ENCODE data around the gene HM13. TPM values are rescaled to one million over a fixed set of nuclear protein-coding genes. Genes with fewer than 3 reads are reported as not detected.

The HM13 gene
- total and polyA plus RNA-seq, 9 of the 15 experiments (the other 6 are each of a cell fraction or from before 2014, with no cell fraction given) = 7.7 to 136 (median 74.5) TPM

- Histone ChIP-seq H3K4me1 (replicated peaks in 1 of 2; ENCODE audit: control insufficient read depth in 2 of 2, insufficient read depth in 2 of 2, low read length in 2 of 2) (peaks cover 5 to 15% of the 10 kb centered on the region in 2 experiments; a peak in 3 of 5 replicates), H3K9me3 (replicated peaks; ENCODE audit: control insufficient read depth, insufficient read depth, low read depth, low read length) (no peaks in the 10 kb centered on the region), H3K27ac (ENCODE audit: extremely low read depth, low read depth, low read length) (no peak overlapping the region), H3K4me3 (no peak overlapping the region), H3K79me2 (ENCODE audit: control insufficient read depth, insufficient read depth, low read length) (peaks cover 33% of the 10 kb centered on the region), H3K36me3 (ENCODE audit: control insufficient read depth, insufficient read depth, low read length) (peaks cover 87% of the 10 kb centered on the region; the same call in 2 of the 3 replicates), H3K9ac (ENCODE audit: insufficient read depth in 1 of 2, low read depth in 2 of 2, low read length in 2 of 2) (no peak overlapping the region), H3K4me2 (ENCODE audit: insufficient read depth, low read length) (no peak overlapping the region), H4K20me1 (replicated peaks; ENCODE audit: control insufficient read depth, insufficient read depth, low read length) (no peaks in the 10 kb centered on the region; the same call in 1 of the 2 replicates), H3K9me1 (ENCODE audit: control insufficient read depth, insufficient read depth, low read length) (peaks cover 3% of the 10 kb centered on the region), H3K27me3 (ENCODE audit: control insufficient read depth in 2 of 2, insufficient read depth in 2 of 2, low read length in 2 of 2) (no peaks in the 10 kb centered on the region), H2AFZ (ENCODE audit: low read depth, low read length) (no peak overlapping the region)
- intact Hi-C loops (cut with micrococcal nuclease) (no loop called here), in situ Hi-C loops (cut with MboI) (no loop called here)
- no TSS peak for BruUV-seq (replicated peaks)
- FAIRE-seq (no peak), DNase-seq (ENCODE audit: extremely low read depth in 1 of 4, low spot score in 3 of 4) (no peak), ATAC-seq (no peak)
- TF ChIP-seq SNAPC5 (CRISPR knock-in tag; IDR thresholded peaks at IDR 0.05) = no peak
- TF ChIP-seq, protein P1, sequence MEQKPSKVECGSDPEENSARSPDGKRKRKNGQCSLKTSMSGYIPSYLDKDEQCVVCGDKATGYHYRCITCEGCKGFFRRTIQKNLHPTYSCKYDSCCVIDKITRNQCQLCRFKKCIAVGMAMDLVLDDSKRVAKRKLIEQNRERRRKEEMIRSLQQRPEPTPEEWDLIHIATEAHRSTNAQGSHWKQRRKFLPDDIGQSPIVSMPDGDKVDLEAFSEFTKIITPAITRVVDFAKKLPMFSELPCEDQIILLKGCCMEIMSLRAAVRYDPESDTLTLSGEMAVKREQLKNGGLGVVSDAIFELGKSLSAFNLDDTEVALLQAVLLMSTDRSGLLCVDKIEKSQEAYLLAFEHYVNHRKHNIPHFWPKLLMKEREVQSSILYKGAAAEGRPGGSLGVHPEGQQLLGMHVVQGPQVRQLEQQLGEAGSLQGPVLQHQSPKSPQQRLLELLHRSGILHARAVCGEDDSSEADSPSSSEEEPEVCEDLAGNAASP (IDR thresholded peaks at IDR 0.05) = no peak
- TF ChIP-seq, protein P2, sequence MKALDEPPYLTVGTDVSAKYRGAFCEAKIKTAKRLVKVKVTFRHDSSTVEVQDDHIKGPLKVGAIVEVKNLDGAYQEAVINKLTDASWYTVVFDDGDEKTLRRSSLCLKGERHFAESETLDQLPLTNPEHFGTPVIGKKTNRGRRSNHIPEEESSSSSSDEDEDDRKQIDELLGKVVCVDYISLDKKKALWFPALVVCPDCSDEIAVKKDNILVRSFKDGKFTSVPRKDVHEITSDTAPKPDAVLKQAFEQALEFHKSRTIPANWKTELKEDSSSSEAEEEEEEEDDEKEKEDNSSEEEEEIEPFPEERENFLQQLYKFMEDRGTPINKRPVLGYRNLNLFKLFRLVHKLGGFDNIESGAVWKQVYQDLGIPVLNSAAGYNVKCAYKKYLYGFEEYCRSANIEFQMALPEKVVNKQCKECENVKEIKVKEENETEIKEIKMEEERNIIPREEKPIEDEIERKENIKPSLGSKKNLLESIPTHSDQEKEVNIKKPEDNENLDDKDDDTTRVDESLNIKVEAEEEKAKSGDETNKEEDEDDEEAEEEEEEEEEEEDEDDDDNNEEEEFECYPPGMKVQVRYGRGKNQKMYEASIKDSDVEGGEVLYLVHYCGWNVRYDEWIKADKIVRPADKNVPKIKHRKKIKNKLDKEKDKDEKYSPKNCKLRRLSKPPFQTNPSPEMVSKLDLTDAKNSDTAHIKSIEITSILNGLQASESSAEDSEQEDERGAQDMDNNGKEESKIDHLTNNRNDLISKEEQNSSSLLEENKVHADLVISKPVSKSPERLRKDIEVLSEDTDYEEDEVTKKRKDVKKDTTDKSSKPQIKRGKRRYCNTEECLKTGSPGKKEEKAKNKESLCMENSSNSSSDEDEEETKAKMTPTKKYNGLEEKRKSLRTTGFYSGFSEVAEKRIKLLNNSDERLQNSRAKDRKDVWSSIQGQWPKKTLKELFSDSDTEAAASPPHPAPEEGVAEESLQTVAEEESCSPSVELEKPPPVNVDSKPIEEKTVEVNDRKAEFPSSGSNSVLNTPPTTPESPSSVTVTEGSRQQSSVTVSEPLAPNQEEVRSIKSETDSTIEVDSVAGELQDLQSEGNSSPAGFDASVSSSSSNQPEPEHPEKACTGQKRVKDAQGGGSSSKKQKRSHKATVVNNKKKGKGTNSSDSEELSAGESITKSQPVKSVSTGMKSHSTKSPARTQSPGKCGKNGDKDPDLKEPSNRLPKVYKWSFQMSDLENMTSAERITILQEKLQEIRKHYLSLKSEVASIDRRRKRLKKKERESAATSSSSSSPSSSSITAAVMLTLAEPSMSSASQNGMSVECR (CRISPR knock-in tag; IDR thresholded peaks at IDR 0.05) = no peak
- no peak for TF ChIP-seq SAFB (IDR thresholded peaks at IDR 0.05; ENCODE audit: borderline replicate concordance, low read depth, low read length)
- TF ChIP-seq ZNF77 (CRISPR knock-in tag; IDR thresholded peaks at IDR 0.05) = no peak
- no peak for TF ChIP-seq ZC3H11A (IDR thresholded peaks at IDR 0.05; ENCODE audit: low read depth, low read length)
- POLR2A ChIA-PET = interaction anchor here (0.7 to 1.5 kb wide), 5 partner anchors 10 to 56 kb away, joined by 3 to 5 read pairs (median 4); no protein-coding TSS in a partner anchor
- 90% methylated on average over 11 of the region's 11 CpGs for WGBS (ENCODE audit: insufficient coverage, low coverage, missing lambda C conversion rate)
- CTCF ChIA-PET (ENCODE audit: low intra/inter-chr PET ratio) = no interaction called here
These were observed 37.2 kb downstream of the HM13 start for GRCh38 chr20:31551163-31552081.
